Measurements from ENCODE around the gene CKM. TPM values are rescaled to one million over a fixed set of nuclear protein-coding genes. Genes with fewer than 3 reads are reported as not detected.
"Not testable (repeated sequence)": the region's sequence is repeated elsewhere in the genome, so short reads cannot be mapped to it uniquely, and the experiment has no call there.

Gene CKM
- polyA plus RNA-seq, 4 donors = 0.09 to 30.5 (median 14.4) TPM

DNA sequence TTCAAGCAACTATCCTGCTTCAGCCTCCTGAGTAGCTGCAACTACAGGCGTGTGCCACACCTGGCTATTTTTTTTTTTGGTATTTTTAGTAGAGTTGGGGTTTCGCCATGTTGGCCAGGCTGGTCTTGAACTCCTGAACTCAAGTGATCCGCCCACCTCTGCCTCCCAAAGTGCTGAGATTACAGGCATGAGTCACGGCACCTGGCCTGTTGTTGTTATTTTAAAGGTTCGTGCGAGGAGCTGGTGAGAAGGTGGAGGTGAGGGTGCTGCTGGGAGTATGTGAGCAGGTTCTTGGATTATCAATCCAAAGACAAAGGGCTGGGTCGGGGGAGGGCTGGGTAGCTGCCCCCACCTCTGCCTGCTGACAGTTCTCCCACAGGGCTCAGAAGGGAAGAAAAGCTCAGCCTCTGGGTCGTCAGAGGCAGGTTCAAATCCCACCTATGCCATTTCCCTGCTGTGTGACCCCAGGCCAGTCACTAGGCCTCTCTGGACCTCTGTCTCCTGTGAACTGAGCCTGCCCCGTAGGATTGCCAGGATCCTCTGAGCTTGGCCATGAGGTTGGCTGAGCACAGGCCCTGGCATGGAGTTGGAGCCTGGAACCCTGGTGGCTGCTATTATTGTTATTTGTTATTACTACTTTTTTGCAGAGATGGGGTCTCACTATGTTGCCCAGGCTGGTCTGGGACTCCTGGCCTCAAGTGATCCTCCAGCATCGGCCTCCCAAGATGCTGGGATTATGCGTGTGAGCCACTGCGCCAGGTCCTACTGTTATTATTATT, 1.5 kb downstream of the CKM start:
- WGBS, 3 donors = 51 to 74% (median 63%) methylated on average over 12 of the region's 12 CpGs
- Histone ChIP-seq H3K9me3 (ENCODE audit: control insufficient read depth in 2 of 2, insufficient read depth in 1 of 2, low read depth in 1 of 2, low read length in 1 of 2) (no peaks in the 10 kb centered on the region), H3K36me3 (ENCODE audit: control insufficient read depth in 3 of 3, insufficient read depth in 2 of 3, low read depth in 1 of 3, low read length in 3 of 3) (no peaks in the 10 kb centered on the region), H3K27me3 (ENCODE audit: control insufficient read depth in 3 of 3, insufficient read depth in 3 of 3, low read length in 3 of 3) (peaks cover 7 to 37% (median 20%) of the 10 kb centered on the region in 3 donors), H3K27ac (ENCODE audit: low read depth in 1 of 3, low read length in 2 of 3) (no peak overlapping the region), H3K4me1 (ENCODE audit: control insufficient read depth in 3 of 3, insufficient read depth in 2 of 3, low read depth in 1 of 3, low read length in 2 of 3) (peaks cover 0 to 8% (median 0%) of the 10 kb centered on the region in 3 donors), H3K4me3 (ENCODE audit: low read depth in 1 of 3, low read length in 3 of 3) (no peak overlapping the region)
- FAIRE-seq (no peak), DNase-seq (no peak)

DNA sequence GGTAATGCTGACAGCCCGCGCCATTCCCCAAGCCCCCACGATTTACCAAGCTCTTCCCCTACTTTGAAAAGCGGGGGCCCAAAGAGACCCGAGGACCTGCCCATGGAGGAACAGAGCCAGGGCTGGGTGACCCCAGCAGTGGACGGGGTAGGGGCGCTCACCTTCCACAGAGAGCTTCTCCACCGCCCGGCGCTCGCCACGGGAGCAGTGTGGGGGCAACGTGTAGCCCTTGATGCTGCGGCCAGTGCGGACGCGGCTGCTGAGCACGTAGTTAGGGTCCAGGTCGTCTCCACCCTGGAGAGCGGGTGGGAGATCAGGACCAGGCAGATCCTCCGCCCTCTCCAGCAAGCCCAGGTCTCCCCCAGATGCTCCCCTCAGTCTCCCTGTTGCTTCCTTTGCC, 7.4 kb downstream of the CKM start:
- 62 to 77% (median 66%) methylated on average over 18 to 21 of the region's 21 CpGs for WGBS, 3 donors
- FAIRE-seq (no peak), DNase-seq (no peak)
- Histone ChIP-seq H3K27me3 (ENCODE audit: control insufficient read depth in 3 of 3, insufficient read depth in 3 of 3, low read length in 3 of 3) (peaks cover 0 to 26% (median 5%) of the 10 kb centered on the region in 3 donors), H3K36me3 (ENCODE audit: control insufficient read depth in 3 of 3, insufficient read depth in 2 of 3, low read depth in 1 of 3, low read length in 3 of 3) (no peaks in the 10 kb centered on the region), H3K4me3 (ENCODE audit: low read depth in 1 of 3, low read length in 3 of 3) (no peak overlapping the region), H3K9me3 (ENCODE audit: control insufficient read depth in 2 of 2, insufficient read depth in 1 of 2, low read depth in 1 of 2, low read length in 1 of 2) (no peaks in the 10 kb centered on the region), H3K4me1 (ENCODE audit: control insufficient read depth in 3 of 3, insufficient read depth in 2 of 3, low read depth in 1 of 3, low read length in 2 of 3) (no peaks in the 10 kb centered on the region), H3K27ac (ENCODE audit: low read depth in 1 of 3, low read length in 2 of 3) (no peak overlapping the region)

DNA sequence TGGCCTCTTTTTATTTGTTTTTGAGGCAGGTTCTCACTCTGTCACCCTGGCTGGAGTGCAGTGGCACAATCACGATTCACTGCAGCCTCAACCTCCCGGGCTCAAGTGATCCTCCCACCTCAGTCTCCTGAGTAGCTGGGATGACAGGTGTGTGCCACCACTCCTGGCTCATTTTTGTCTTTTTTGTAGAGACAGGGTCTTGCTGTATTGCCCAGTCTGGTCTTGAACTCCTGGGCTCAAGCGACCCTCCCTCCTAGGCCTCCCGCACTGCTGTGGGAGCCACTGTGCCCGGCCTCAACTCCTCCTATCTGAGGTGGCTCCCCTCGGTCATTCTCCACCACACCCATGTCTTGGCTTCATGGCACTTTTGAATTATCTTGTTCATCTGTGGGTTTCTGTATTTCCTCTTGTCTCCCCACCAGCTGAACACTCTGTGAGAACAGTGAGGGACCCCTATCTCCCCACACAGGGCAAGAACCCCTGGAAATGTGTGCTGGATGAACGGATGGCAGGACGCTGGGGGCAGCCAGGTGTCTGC, 7.9 kb downstream of the CKM start:
- no peak overlapping the region for H3K4me3 ChIP-seq (ENCODE audit: low read depth in 1 of 3, low read length in 3 of 3)
- FAIRE-seq = no peak
- no peak overlapping the region for H3K27ac ChIP-seq (ENCODE audit: low read depth in 1 of 3, low read length in 2 of 3)
- H3K4me1 ChIP-seq (ENCODE audit: control insufficient read depth in 3 of 3, insufficient read depth in 2 of 3, low read depth in 1 of 3, low read length in 2 of 3) = no peaks in the 10 kb centered on the region
- DNase-seq = no peak
- H3K36me3 ChIP-seq (ENCODE audit: control insufficient read depth in 3 of 3, insufficient read depth in 2 of 3, low read depth in 1 of 3, low read length in 3 of 3) = no peaks in the 10 kb centered on the region
- H3K27me3 ChIP-seq (ENCODE audit: control insufficient read depth in 3 of 3, insufficient read depth in 3 of 3, low read length in 3 of 3) = peaks cover 0 to 26% (median 5%) of the 10 kb centered on the region in 3 donors
- H3K9me3 ChIP-seq (ENCODE audit: control insufficient read depth in 2 of 2, insufficient read depth in 1 of 2, low read depth in 1 of 2, low read length in 1 of 2) = no peaks in the 10 kb centered on the region
- 62 to 72% (median 69%) methylated on average over 8 of the region's 8 CpGs for WGBS, 3 donors

DNA sequence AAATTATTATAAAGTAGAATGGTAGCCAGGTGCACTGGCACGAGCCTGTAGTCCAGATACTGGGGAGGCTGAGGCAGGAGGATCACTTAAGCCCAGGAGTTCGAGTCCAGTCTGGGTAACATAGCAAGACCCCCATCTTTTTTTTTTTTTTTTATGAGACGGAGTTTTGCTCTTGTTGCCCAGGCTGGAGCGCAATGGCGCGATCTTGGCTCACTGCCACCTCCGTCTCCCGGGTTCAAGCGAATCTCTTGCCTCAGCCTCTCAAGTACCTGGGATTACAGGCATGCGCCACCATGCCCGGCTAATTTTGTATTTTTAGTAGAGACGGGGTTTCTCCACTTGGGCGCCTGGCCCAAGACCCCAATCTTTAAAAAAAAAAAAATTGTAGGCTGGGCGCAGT, 10.4 kb downstream of the CKM start:
- peaks cover 0 to 20% (median 3%) of the 10 kb centered on the region in 3 donors for H3K27me3 ChIP-seq (ENCODE audit: control insufficient read depth in 3 of 3, insufficient read depth in 3 of 3, low read length in 3 of 3)
- H3K4me1 ChIP-seq (ENCODE audit: control insufficient read depth in 3 of 3, insufficient read depth in 2 of 3, low read depth in 1 of 3, low read length in 2 of 3); H3K9me3 ChIP-seq (ENCODE audit: control insufficient read depth in 2 of 2, insufficient read depth in 1 of 2, low read depth in 1 of 2, low read length in 1 of 2); H3K36me3 ChIP-seq (ENCODE audit: control insufficient read depth in 3 of 3, insufficient read depth in 2 of 3, low read depth in 1 of 3, low read length in 3 of 3); DNase-seq; FAIRE-seq; H3K4me3 ChIP-seq (ENCODE audit: low read depth in 1 of 3, low read length in 3 of 3); H3K27ac ChIP-seq (ENCODE audit: low read depth in 1 of 3, low read length in 2 of 3): not testable (repeated sequence)
- WGBS, 3 donors = 85 to 90% (median 89%) methylated on average over 13 to 14 of the region's 14 CpGs

DNA sequence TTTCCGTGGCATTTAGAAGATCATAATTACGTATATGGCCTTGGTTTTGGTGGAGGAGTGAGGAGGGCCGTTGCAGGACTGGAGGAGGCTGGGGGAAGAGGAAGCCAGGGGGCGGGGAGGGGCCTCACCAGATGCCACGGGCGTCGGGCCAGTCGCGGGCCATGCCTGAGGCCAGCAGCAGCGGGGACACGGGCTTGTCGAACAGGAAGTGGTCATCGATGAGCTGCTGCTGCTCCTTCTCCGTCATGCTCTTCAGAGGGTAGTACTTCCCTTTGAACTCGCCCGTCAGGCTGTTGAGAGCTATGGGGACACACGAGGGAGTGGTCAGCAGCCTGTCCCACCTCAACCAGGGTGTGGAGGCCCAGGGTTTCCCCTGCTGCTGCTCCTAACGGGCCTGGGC, 11.1 kb downstream of the CKM start:
- H3K36me3 ChIP-seq (ENCODE audit: control insufficient read depth in 3 of 3, insufficient read depth in 2 of 3, low read depth in 1 of 3, low read length in 3 of 3) = no peaks in the 10 kb centered on the region
- 40 to 47% (median 41%) methylated on average over 17 to 18 of the region's 18 CpGs for WGBS, 3 donors
- H3K4me1 ChIP-seq (ENCODE audit: control insufficient read depth in 3 of 3, insufficient read depth in 2 of 3, low read depth in 1 of 3, low read length in 2 of 3) = no peaks in the 10 kb centered on the region
- H3K4me3 ChIP-seq (ENCODE audit: low read depth in 1 of 3, low read length in 3 of 3) = no peak overlapping the region
- peaks cover 0 to 19% (median 3%) of the 10 kb centered on the region in 3 donors for H3K27me3 ChIP-seq (ENCODE audit: control insufficient read depth in 3 of 3, insufficient read depth in 3 of 3, low read length in 3 of 3)
- no peak for FAIRE-seq
- no peak overlapping the region for H3K27ac ChIP-seq (ENCODE audit: low read depth in 1 of 3, low read length in 2 of 3)
- no peaks in the 10 kb centered on the region for H3K9me3 ChIP-seq (ENCODE audit: control insufficient read depth in 2 of 2, insufficient read depth in 1 of 2, low read depth in 1 of 2, low read length in 1 of 2)
- DNase-seq = no peak

DNA sequence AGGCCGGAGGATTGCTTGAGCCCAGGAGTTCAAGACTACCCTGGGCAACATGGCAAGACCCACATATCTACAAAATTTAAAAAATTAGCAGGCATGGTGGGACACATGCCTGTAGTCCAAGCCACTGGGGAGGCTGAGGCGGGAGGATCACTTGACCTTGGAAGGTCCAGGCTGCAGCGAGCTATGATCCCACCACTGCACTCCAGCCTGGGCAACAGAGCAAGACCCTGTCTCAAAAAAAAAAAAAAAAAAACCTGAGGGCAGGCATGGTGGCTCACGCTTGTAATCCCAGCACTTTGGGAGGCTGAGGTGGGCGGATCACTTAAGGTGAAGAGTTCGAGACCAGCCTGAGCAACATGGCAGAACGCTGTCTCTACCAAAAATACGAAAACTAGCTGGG, 13.4 kb downstream of the CKM start:
- DNase-seq; H3K9me3 ChIP-seq (ENCODE audit: control insufficient read depth in 2 of 2, insufficient read depth in 1 of 2, low read depth in 1 of 2, low read length in 1 of 2); FAIRE-seq; H3K4me3 ChIP-seq (ENCODE audit: low read depth in 1 of 3, low read length in 3 of 3); H3K4me1 ChIP-seq (ENCODE audit: control insufficient read depth in 3 of 3, insufficient read depth in 2 of 3, low read depth in 1 of 3, low read length in 2 of 3); H3K27ac ChIP-seq (ENCODE audit: low read depth in 1 of 3, low read length in 2 of 3); H3K27me3 ChIP-seq (ENCODE audit: control insufficient read depth in 3 of 3, insufficient read depth in 3 of 3, low read length in 3 of 3); H3K36me3 ChIP-seq (ENCODE audit: control insufficient read depth in 3 of 3, insufficient read depth in 2 of 3, low read depth in 1 of 3, low read length in 3 of 3): not testable (repeated sequence)
- WGBS, 3 donors = 91 to 95% (median 91%) methylated on average over 8 of the region's 8 CpGs

DNA sequence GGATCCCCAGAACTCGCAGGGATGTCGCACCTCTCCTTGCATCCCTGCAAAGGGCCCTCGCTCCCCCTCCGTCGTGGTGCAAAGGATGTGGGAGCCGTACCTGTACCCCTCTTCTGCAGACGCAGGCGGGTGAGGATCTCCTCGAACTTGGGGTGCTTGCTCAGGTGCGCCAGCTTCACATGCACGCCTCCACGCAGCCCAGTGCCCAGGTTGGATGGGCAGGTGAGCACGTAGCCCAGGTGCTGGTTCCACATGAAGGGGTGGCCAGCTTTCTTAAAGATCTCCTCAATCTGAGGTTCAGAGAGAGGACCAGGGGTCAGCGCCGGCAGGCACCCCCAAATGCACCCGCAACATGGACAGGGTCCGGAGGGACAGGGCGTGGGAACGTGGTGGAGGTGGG, 15.3 kb downstream of the CKM start:
- Histone ChIP-seq H3K36me3 (ENCODE audit: control insufficient read depth in 3 of 3, insufficient read depth in 2 of 3, low read depth in 1 of 3, low read length in 3 of 3) (peaks cover 0 to 7% (median 0%) of the 10 kb centered on the region in 3 donors), H3K4me3 (ENCODE audit: low read depth in 1 of 3, low read length in 3 of 3) (no peak overlapping the region), H3K9me3 (ENCODE audit: control insufficient read depth in 2 of 2, insufficient read depth in 1 of 2, low read depth in 1 of 2, low read length in 1 of 2) (no peaks in the 10 kb centered on the region), H3K4me1 (ENCODE audit: control insufficient read depth in 3 of 3, insufficient read depth in 2 of 3, low read depth in 1 of 3, low read length in 2 of 3) (no peaks in the 10 kb centered on the region), H3K27ac (ENCODE audit: low read depth in 1 of 3, low read length in 2 of 3) (no peak overlapping the region), H3K27me3 (ENCODE audit: control insufficient read depth in 3 of 3, insufficient read depth in 3 of 3, low read length in 3 of 3) (no peaks in the 10 kb centered on the region)
- 90 to 93% (median 90%) methylated on average over 17 to 19 of the region's 19 CpGs for WGBS, 3 donors
- DNase-seq (no peak), FAIRE-seq (no peak)

DNA sequence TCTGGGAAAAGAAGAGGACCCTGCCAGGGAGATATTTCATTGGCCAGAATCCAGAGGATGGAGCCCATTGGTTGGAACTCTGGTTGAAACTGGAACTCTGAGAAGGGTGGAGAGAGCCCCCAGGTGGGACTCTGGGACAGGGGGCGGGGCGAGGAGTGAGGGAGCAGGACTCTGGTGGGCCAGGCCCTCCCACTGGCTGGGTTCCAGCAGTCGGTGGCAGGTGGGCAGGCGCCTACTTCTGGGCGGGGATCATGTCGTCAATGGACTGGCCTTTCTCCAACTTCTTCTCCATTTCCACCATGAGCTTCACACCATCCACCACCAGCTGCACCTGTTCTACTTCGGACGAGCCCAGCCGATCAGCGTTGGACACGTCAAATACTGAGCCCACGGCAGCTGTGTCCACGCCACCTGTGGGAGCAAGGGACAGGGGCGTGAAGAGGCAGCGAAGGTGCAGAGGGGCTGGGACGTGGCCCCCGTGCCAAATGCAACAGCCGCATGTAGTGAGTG, 16.1 kb downstream of the CKM start:
- FAIRE-seq = no peak
- H3K27me3 ChIP-seq (ENCODE audit: control insufficient read depth in 3 of 3, insufficient read depth in 3 of 3, low read length in 3 of 3) = no peaks in the 10 kb centered on the region
- 44 to 73% (median 56%) methylated on average over 18 of the region's 18 CpGs for WGBS, 3 donors
- H3K27ac ChIP-seq (ENCODE audit: low read depth in 1 of 3, low read length in 2 of 3) = no peak overlapping the region
- H3K4me1 ChIP-seq (ENCODE audit: control insufficient read depth in 3 of 3, insufficient read depth in 2 of 3, low read depth in 1 of 3, low read length in 2 of 3) = no peaks in the 10 kb centered on the region
- no peaks in the 10 kb centered on the region for H3K9me3 ChIP-seq (ENCODE audit: control insufficient read depth in 2 of 2, insufficient read depth in 1 of 2, low read depth in 1 of 2, low read length in 1 of 2)
- H3K36me3 ChIP-seq (ENCODE audit: control insufficient read depth in 3 of 3, insufficient read depth in 2 of 3, low read depth in 1 of 3, low read length in 3 of 3) = peaks cover 0 to 10% (median 0%) of the 10 kb centered on the region in 3 donors
- DNase-seq = no peak
- H3K4me3 ChIP-seq (ENCODE audit: low read depth in 1 of 3, low read length in 3 of 3) = no peak overlapping the region
